ENCODE measurements around the gene SMURF1.
"Not testable (repeated sequence)": the region's sequence is repeated elsewhere in the genome, so short reads cannot be mapped to it uniquely, and the experiment has no call there.

The SMURF1 gene

DNA sequence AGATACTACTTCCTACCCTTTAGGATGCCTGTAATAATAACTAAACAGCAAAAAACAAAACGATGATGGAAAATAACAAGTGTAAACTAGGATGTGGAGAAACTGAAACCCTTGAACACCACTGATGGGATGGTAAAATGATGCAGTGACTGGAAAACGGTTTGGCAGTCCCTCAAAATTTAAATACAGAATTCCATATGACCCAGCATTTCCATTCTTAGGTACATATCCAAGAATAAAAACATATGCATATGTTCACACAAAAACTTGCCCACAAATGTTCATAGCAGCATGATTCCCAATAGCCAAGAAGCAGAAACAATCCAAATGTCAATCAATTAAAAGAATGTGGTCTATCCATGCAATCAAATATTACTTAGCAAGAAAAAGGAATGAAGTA, 25.8 kb downstream of the SMURF1 start:
- no peak for DNase-seq

- no peak for DNase-seq
These were observed 27.8 kb downstream of the SMURF1 start for GRCh38 chr7:99116144-99116543.

- DNase-seq = no peak
These were observed 28.5 kb downstream of the SMURF1 start for GRCh38 chr7:99115379-99115778.

GRCh38 chr7:99112979-99113378, 30.9 kb downstream of the SMURF1 start:
- DNase-seq = no peak

DNA sequence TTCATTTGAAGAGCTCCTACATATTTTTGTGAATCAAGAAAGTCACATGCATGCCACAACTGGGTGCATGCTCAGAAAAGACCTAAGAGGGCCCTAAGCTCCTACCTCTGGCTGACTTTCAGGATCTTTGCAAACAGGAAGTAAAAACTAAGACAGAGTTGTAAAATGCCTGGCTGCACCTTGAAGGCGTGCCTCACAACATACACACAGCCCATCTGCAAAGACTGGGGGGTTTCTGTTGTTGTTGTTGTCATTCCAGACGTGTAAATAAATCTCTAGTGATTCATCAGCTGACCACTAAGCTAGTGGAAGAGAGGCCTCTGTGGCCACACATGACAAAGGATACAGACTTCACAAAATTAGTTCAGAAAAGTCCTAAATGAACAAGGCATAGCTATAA, 31.8 kb downstream of the SMURF1 start:
- DNase-seq = no peak

DNA sequence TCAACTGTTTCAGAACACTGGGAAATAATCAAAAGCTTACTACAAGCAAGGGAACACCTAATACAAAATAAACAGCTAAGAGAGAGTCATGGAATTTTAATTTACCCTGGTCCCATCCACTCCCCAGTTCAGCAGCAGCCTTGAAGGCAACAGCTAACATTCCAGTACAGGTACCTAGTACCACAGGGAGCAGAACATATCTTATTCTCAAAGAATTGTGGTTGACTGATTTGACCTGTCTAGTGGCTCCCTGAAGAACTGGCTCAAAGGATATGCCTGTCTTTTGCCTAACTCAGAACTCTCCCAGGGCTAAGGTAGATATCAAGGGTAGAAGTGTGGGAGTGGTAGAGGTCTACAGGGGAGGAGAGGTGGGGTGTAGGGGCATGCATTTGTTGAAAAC, 32.3 kb downstream of the SMURF1 start:
- no peak for DNase-seq

DNA sequence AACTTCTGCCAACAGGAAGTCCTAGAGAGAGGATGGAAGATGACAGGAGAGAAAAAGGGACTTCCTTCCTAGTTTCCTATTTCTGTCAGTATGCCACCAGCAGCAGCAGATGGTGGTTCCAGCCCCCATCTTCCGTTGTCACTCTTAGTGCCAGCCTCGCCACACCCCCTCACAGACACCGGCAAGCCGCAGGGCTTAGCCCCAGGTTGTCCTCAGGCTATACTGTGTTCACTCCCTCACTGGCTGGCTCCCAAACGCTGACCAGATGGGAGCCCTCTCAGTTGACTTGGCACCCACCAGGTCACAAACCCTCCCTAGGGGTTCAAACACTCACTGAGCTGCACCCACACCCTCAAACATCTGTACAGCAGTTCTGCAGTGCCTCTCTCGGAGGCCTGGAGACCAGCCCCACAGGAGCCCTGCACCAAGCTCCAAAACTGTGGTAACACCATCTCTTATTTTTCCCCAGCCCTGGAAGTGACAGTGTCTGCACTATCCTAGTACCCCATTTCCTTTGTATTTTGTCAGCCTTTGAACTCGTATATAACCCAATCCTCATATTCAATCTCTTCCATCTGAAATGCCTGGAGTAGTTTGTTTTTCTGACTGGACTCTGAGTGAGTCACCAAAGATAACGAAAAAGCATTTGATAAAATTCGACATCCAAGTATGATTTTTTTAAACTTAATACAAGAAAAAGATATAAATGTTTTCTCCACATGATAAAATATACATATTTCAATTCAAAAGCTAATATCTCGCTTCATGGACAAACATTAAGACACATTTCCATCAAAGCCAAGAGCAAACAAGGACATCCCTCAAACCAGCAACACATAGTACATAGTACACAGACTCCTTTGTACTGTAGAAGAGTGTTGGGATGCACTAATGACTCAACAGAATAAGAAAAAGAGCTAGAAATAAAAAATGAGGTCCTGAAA, 34.5 kb downstream of the SMURF1 start:
- DNase-seq = no peak

DNA sequence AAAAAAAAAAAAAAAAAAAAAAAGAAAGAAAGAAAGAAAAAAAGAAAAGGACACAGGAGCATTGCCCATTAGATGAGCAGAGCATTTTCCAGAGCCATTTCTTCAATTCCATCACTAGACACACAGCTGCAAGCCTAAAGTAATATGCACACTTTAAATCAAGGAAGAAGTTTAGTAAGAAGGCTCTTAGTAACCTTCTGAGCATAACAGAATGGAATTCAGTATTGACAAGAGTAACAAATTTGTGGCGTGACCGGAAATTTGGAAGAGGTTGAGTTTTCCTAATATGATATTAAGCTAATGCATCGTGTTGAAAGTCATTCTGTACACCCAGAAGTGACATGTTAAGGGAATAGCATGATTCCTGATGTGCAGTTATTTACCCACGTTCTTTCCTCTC, 35.3 kb downstream of the SMURF1 start:
- DNase-seq = no peak

- no peak for DNase-seq
These were observed 37.1 kb downstream of the SMURF1 start for GRCh38 chr7:99106821-99107241.

- DNase-seq = no peak
These were observed 37.5 kb downstream of the SMURF1 start for GRCh38 chr7:99106411-99106810.

DNA sequence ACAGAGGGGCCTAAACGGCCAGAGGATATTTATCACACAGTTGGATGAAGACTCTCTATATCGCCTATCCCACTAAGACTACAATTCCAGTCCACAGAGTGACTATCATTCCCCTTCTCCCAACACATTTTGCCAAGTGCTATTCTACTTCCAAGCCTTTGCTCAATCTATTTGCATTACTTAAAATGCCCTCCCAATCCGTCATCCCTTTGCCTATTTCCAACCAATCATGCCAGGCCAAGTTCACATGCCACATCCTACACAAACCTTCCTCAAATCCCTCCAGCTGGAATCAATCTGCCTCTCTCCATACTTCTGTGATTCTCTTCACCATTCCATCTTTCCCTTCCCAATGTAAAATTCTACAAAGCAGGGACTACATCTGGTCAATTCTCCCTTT, 38.2 kb downstream of the SMURF1 start:
- DNase-seq = no peak

GRCh38 chr7:99104631-99105030, 39.3 kb downstream of the SMURF1 start:
- no peak for DNase-seq

- DNase-seq = not testable (repeated sequence)
These were observed 40.1 kb downstream of the SMURF1 start for GRCh38 chr7:99103836-99104235.

- no peak for DNase-seq
These were observed 40.9 kb downstream of the SMURF1 start for GRCh38 chr7:99102809-99103690.

DNA sequence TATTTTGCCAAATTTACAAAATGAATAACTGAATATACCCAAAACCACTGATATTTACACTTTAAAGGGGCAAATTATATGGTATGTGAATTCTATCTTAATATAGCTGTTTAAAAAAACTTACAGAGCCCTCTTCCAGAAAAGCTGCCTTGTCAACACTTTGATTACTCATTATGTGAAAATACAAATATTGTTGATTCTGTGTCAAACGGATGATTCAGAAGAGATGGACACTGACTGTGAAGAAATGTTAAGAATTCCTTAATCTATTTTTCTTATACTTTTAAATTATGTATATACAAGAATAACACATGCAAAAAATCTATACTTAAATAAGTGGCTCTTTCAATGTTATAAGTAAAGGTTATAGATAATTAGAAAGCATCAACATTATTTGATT, 41.5 kb downstream of the SMURF1 start:
- no peak for DNase-seq

DNA sequence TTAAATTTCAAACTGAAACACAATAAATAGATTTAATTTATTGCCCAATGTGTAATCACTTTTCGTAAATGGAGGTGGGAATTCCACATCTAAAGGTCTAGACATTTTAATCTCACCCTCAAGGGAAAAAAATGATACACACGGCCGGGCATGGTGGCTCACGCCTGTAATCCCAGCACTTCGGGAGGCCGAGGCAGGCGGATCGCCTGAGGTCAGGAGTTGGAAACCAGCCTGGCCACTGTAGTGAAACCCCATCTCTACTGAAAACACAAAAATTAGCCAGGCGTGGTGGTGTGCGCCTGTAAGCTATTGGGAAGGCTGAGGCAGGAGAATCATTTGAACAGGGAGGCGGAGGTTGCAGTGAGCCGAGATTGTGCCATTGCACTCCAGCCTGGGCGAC, 42.4 kb downstream of the SMURF1 start:
- DNase-seq = not testable (repeated sequence)

DNA sequence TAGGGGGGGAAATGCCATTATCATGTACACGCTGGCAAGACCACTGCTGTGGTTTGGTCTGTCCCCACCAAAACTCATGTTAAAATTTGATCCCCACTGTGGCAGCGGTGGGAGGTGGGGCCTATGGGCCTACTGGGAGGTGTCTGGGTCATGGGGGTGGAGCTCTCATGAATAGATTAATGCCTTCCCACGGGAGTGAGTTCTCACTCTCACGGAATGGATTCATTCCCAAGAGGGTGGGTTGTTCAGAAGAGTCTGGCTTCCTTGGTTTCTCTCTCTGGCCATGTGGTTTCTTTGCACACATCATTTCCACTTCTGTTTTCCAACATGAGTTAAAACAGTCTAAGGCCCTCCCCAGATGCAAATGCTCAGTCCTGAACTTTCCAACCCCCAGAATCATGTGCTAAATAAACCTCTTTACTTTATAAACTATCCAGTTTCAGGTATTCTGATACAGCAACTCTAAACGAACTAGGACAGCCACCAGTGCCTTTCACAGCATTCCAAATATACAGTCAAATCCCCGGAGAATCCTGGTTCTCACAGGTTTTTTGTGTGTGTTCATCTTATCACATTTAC, 44.3 kb downstream of the SMURF1 start:
- DNase-seq = no peak

DNA sequence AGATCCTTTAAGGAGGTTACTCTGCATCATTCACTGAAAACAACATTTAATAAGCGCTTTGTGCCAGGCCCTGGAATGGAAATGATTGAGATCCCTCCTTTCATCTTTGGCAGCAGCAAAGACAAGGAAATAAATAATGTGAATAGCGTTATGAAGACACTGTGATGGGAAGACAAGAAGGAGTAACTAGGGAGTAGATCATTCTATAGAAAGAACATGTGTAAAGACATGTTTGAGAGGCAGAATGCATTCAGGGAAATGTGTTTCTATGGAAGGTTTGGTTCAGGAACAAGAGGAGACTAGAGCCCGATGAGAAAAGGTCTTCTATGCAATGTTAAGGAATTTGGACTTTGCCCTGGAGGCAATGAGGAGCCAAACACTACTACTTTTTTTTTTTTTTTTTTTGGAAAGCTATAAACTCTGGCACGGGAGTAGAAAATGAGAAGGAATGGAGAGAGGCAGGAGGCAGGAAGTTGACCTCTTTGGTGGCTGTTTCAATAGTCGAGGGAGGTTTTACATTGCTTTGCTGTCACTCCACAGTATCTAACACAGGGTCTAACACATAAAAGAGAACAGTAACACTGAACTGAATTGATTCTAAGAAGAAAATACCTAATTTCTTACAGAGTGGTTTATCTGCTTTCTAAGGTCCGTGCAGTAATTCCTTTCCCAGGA, 44.9 kb downstream of the SMURF1 start:
- no peak for DNase-seq

DNA sequence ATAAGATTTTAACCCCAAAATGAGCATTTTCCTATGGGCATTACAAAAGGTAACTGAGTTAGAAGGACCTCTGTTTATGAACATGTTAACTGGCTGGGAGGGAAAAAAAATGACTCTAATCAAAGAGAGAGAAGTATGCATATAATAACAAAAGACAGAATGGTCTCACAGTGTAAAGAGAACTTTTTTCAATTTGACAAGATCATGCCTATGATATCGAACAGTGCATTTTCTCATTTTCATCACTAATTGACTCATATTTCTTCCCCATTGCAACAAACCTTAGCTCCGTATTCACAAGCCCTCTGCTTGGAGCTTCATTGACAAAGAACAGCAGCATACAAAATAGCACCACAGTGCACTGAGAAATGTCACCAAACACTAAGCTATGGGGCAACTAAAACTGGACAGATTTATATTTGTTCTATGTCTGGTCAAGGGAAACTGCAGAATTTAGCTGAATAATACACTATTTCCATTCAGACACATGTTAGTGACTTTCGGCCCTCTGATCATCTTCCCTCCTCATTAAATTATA, 45.6 kb downstream of the SMURF1 start:
- DNase-seq = no peak

DNA sequence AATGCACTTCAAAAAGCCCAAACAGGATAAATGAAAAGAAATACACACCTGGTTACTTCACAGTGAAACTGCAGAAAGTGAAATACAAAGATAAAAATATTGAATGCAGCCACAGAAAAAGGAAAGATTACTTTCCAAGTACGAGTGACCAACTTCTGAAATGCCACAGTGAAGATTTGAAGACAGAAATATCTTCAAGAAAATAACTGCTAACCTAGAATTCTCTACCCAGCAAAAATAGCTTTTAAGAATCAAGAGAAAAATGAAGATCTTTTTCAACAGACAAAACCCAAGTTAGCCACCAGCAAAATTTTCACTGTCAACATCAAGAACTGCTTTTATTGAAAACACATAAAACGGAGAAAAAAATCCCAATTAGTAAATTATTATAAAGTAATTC, 46.2 kb downstream of the SMURF1 start:
- DNase-seq = no peak

- DNase-seq = no peak
These were observed 47.6 kb downstream of the SMURF1 start for GRCh38 chr7:99096124-99096887.

DNA sequence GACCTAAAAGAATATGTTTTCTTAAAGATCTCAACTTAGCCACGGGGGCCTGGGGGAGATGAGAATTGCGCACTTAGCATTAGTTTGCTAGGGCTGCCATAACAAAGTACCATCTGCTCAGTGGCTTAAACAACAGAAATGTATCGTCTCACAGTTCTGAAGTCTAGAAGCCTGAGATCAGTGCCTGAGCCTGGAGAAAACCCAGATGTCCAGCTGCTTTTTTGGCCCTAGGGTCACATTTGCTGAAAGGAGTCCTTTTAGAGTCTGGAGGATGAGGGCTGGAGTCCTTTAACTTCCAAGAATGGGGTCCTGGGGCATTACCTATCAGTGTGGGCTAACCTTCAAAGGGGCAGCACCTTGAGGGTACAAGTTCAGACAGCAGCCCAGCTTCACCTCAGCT, 48.2 kb downstream of the SMURF1 start:
- DNase-seq = no peak
